ENCODE data around the gene KCNE4.

The KCNE4 gene

GRCh38 chr2:223050900-223051504, 988 bp upstream of the KCNE4 start:
- TF ChIP-seq CTCF (IDR thresholded peaks at IDR 0.05; ENCODE audit: low read length, missing control alignments), result no peak
- H3K4me3 ChIP-seq (replicated peaks; ENCODE audit: low read depth, low read length), result no peak overlapping the region
- DNase-seq (ENCODE audit: low read depth), result no peak

- H3K4me3 ChIP-seq (replicated peaks; ENCODE audit: low read depth, low read length), result peak overlapping the region; percentile 56
- no peak for DNase-seq (ENCODE audit: low read depth)
- no peak for TF ChIP-seq CTCF (IDR thresholded peaks at IDR 0.05; ENCODE audit: low read length, missing control alignments)
These were observed 826 bp downstream of the KCNE4 start for GRCh38 chr2:223052548-223053483.

GRCh38 chr2:223053484-223054192, 1.6 kb downstream of the KCNE4 start:
- DNase-seq (ENCODE audit: low read depth), result no peak
- no peak for TF ChIP-seq CTCF (IDR thresholded peaks at IDR 0.05; ENCODE audit: low read length, missing control alignments)
- H3K4me3 ChIP-seq (replicated peaks; ENCODE audit: low read depth, low read length), result peak overlapping the region; percentile 56

GRCh38 chr2:223054193-223054781, 2.3 kb downstream of the KCNE4 start:
- no peak for TF ChIP-seq CTCF (IDR thresholded peaks at IDR 0.05; ENCODE audit: low read length, missing control alignments)
- H3K4me3 ChIP-seq (replicated peaks; ENCODE audit: low read depth, low read length), result peak overlapping the region; percentile 56
- peak; percentile 70 for DNase-seq (ENCODE audit: low read depth)

GRCh38 chr2:223055140-223055539, 3.1 kb downstream of the KCNE4 start:
- no peak for TF ChIP-seq CTCF (IDR thresholded peaks at IDR 0.05; ENCODE audit: low read length, missing control alignments)
- DNase-seq (ENCODE audit: low read depth), result peak; percentile 92
- H3K4me3 ChIP-seq (replicated peaks; ENCODE audit: low read depth, low read length), result no peak overlapping the region

GRCh38 chr2:223055836-223056235, 3.8 kb downstream of the KCNE4 start:
- H3K4me3 ChIP-seq (replicated peaks; ENCODE audit: low read depth, low read length), result no peak overlapping the region
- DNase-seq (ENCODE audit: low read depth), result no peak
- no peak for TF ChIP-seq CTCF (IDR thresholded peaks at IDR 0.05; ENCODE audit: low read length, missing control alignments)
